Activated CD4-positive, alpha-beta T cell treated with anti-CD3 and anti-CD28 coated beads for 36 hours (primary cell): ENCODE results near the gene RUVBL1. TPM values are rescaled to one million over a fixed set of nuclear protein-coding genes. Genes with fewer than 3 reads are reported as not detected.

ENCODE experiments used
- ATAC-seq: fragments of 200-7000 bp; cut with Tn5 transposase; one replicate; pipeline ENCODE4 v1.10.0; 2021; ENCODE audit warnings: mild to moderate bottlenecking, moderate library complexity
- CTCF ChIA-PET: fragments of 350-600 bp; sonication (Branson Sonifier 250); formaldehyde crosslinking; loops from one replicate; lab custom pipeline; 2021; ENCODE audit warnings: antibody characterized with exemption; lab: Charles Lee
- POLR2A ChIA-PET: fragments of 350-600 bp; sonication (Branson Sonifier 250); formaldehyde crosslinking; loops from one replicate; lab custom pipeline; 2021; ENCODE audit warnings: antibody characterized with exemption, inconsistent platforms; lab: Charles Lee
- DNase-seq: peaks from one replicate; pipeline ENCODE4 v3.0.0-alpha.2; 2020
- H3K27ac Mint-ChIP-seq: one replicate; pipeline ENCODE4 v1.8.0; 2021; ENCODE audit warnings: mixed read lengths
- H3K27me3 Mint-ChIP-seq: one replicate; pipeline ENCODE4 v1.8.0; 2021; ENCODE audit warnings: mixed read lengths
- H3K36me3 Mint-ChIP-seq: one replicate; pipeline ENCODE4 v1.8.0; 2021; ENCODE audit warnings: low read depth, mixed read lengths
- H3K4me1 Mint-ChIP-seq: one replicate; pipeline ENCODE4 v1.8.0; 2021; ENCODE audit warnings: mixed read lengths
- H3K4me3 Mint-ChIP-seq: one replicate; pipeline ENCODE4 v1.8.0; 2021; ENCODE audit warnings: mild to moderate bottlenecking, moderate library complexity, mixed read lengths
- H3K9me3 Mint-ChIP-seq: one replicate; pipeline ENCODE4 v1.8.0; 2021; ENCODE audit warnings: low read depth, mixed read lengths
- intact Hi-C, 2 experiments: fragments of 100-400 bp; cut with DNase I in 1 of 2; cut with micrococcal nuclease in 1 of 2; formaldehyde crosslinking; loops; one replicate each; pipeline versions ENCODE4 v1.14.2 to v1.15.1; 2022 to 2024; cut with DNase I, micrococcal nuclease
- total RNA-seq, 2 experiments: library from RNA; stranded (reverse); gene quantifications; one replicate each; pipeline ENCODE4 v1.2.3, GENCODE V29; 2021

RUVBL1 gene
- total RNA-seq, 2 experiments from 2014 or later, result 97.0 to 99.9 TPM

- H3K9me3 Mint-ChIP-seq, result no peaks in the 10 kb centered on the region
- DNase-seq (no peak), ATAC-seq (no peak)
- H3K27ac Mint-ChIP-seq, result no peak overlapping the region
- POLR2A ChIA-PET, result no interaction called here
- H3K4me3 Mint-ChIP-seq, result no peak overlapping the region
- H3K27me3 Mint-ChIP-seq, result no peaks in the 10 kb centered on the region
- CTCF ChIA-PET, result interaction anchor here (0.8 to 0.9 kb wide), 2 partner anchors 13 to 42 kb away, joined by 3 read pairs; no protein-coding TSS in a partner anchor
- H3K4me1 Mint-ChIP-seq, result peaks cover 20% of the 10 kb centered on the region
- H3K36me3 Mint-ChIP-seq, result peaks cover 53% of the 10 kb centered on the region
- intact Hi-C loops, result no loop called here
Observed at GRCh38 chr3:128107834-128108233, 15.8 kb downstream of the RUVBL1 start.

GRCh38 chr3:128103136-128103676 is 20.4 kb downstream of the RUVBL1 start:
- no peaks in the 10 kb centered on the region for H3K9me3 Mint-ChIP-seq
- H3K4me1 Mint-ChIP-seq, result no peaks in the 10 kb centered on the region
- no peak for DNase-seq
- H3K27ac Mint-ChIP-seq, result no peak overlapping the region
- ATAC-seq, result no peak
- POLR2A ChIA-PET, result no interaction called here
- H3K4me3 Mint-ChIP-seq, result no peak overlapping the region
- intact Hi-C loops, result no loop called here
- CTCF ChIA-PET, result interaction anchor here (0.5 to 0.9 kb wide), 3 partner anchors 52 to 471 kb away, joined by 3 read pairs; no protein-coding TSS in a partner anchor
- H3K36me3 Mint-ChIP-seq, result peaks cover 52% of the 10 kb centered on the region
- H3K27me3 Mint-ChIP-seq, result no peaks in the 10 kb centered on the region

GRCh38 chr3:128100638-128101037 is 23.0 kb downstream of the RUVBL1 start:
- ChIA-PET CTCF (interaction anchor here (3.4 kb wide), 1 partner anchor 33 kb away, joined by 11 read pairs; no protein-coding TSS in a partner anchor), POLR2A (no interaction called here)
- no peak overlapping the region for H3K4me3 Mint-ChIP-seq
- DNase-seq (no peak), ATAC-seq (no peak)
- H3K9me3 Mint-ChIP-seq, result no peaks in the 10 kb centered on the region
- intact Hi-C loops, result no loop called here
- H3K36me3 Mint-ChIP-seq, result peaks cover 57% of the 10 kb centered on the region
- H3K27ac Mint-ChIP-seq, result no peak overlapping the region
- H3K27me3 Mint-ChIP-seq, result no peaks in the 10 kb centered on the region
- no peaks in the 10 kb centered on the region for H3K4me1 Mint-ChIP-seq

GRCh38 chr3:128100161-128100560 is 23.5 kb downstream of the RUVBL1 start:
- H3K36me3 Mint-ChIP-seq, result peaks cover 58% of the 10 kb centered on the region
- ChIA-PET POLR2A (no interaction called here), CTCF (interaction anchor here (1.1 to 3.4 kb wide), 2 partner anchors 33 to 40 kb away, joined by 4 to 11 read pairs; no protein-coding TSS in a partner anchor)
- no peak overlapping the region for H3K4me3 Mint-ChIP-seq
- no peaks in the 10 kb centered on the region for H3K27me3 Mint-ChIP-seq
- DNase-seq, result no peak
- H3K4me1 Mint-ChIP-seq, result no peaks in the 10 kb centered on the region
- no peak for ATAC-seq
- no peaks in the 10 kb centered on the region for H3K9me3 Mint-ChIP-seq
- intact Hi-C loops, result no loop called here
- no peak overlapping the region for H3K27ac Mint-ChIP-seq

GRCh38 chr3:128098234-128098633 is 25.4 kb downstream of the RUVBL1 start:
- Mint-ChIP-seq H3K9me3 (no peaks in the 10 kb centered on the region), H3K36me3 (peaks cover 57% of the 10 kb centered on the region), H3K4me1 (peaks cover 4% of the 10 kb centered on the region), H3K27ac (no peak overlapping the region), H3K27me3 (no peaks in the 10 kb centered on the region), H3K4me3 (no peak overlapping the region)
- ChIA-PET POLR2A (interaction anchor here (0.7 kb wide), 2 partner anchors 142 to 840 kb away, joined by 3 to 4 read pairs; no protein-coding TSS in a partner anchor), CTCF (interaction anchor here (1.4 to 3.4 kb wide), 2 partner anchors 14 to 35 kb away, joined by 4 to 11 read pairs; no protein-coding TSS in a partner anchor)
- no peak for ATAC-seq
- intact Hi-C loops, result loop anchor here in 1 of 2 experiments (5.0 to 10.0 kb wide), 2 partner anchors 287 to 329 kb away; no protein-coding TSS in a partner anchor
- no peak for DNase-seq

GRCh38 chr3:128095222-128095703 is 28.3 kb downstream of the RUVBL1 start:
- H3K27ac Mint-ChIP-seq, result no peak overlapping the region
- no peaks in the 10 kb centered on the region for H3K9me3 Mint-ChIP-seq
- H3K4me1 Mint-ChIP-seq, result peaks cover 4% of the 10 kb centered on the region
- POLR2A ChIA-PET, result no interaction called here
- no peak overlapping the region for H3K4me3 Mint-ChIP-seq
- DNase-seq (peak; percentile 88), ATAC-seq (peak; percentile 98)
- no peaks in the 10 kb centered on the region for H3K27me3 Mint-ChIP-seq
- intact Hi-C loops, result loop anchor here (1.0 to 10.0 kb wide), 7 partner anchors 38 to 513 kb away; no protein-coding TSS in a partner anchor
- CTCF ChIA-PET, result interaction anchor here (0.5 to 2.1 kb wide), 24 partner anchors 8 to 404 kb away, joined by 3 to 22 read pairs (median 4); partner anchors contain the start of gene RUVBL1
- peaks cover 47% of the 10 kb centered on the region for H3K36me3 Mint-ChIP-seq

GRCh38 chr3:128094295-128095151 is 29.1 kb downstream of the RUVBL1 start:
- ChIA-PET CTCF (interaction anchor here (0.6 to 2.1 kb wide), 23 partner anchors 8 to 1259 kb away, joined by 3 to 22 read pairs (median 5); partner anchors contain the start of gene RUVBL1), POLR2A (no interaction called here)
- Mint-ChIP-seq H3K27ac (no peak overlapping the region), H3K4me3 (no peak overlapping the region), H3K9me3 (no peaks in the 10 kb centered on the region), H3K4me1 (peaks cover 4% of the 10 kb centered on the region), H3K27me3 (no peaks in the 10 kb centered on the region), H3K36me3 (peaks cover 43% of the 10 kb centered on the region)
- ATAC-seq (peak; percentile 54), DNase-seq (no peak)
- intact Hi-C loops, result loop anchor here (1.0 to 10.0 kb wide), 7 partner anchors 38 to 514 kb away; no protein-coding TSS in a partner anchor

GRCh38 chr3:128091586-128091985 is 32.0 kb downstream of the RUVBL1 start:
- DNase-seq (no peak), ATAC-seq (no peak)
- intact Hi-C loops, result loop anchor here in 1 of 2 experiments (10.0 kb wide), 1 partner anchor 293 kb away; no protein-coding TSS in a partner anchor
- ChIA-PET POLR2A (interaction anchor here (0.5 kb wide), 1 partner anchor 90 kb away, joined by 3 read pairs; no protein-coding TSS in a partner anchor), CTCF (interaction anchor here (0.6 to 1.3 kb wide), 4 partner anchors 14 to 503 kb away, joined by 3 to 4 read pairs (median 4); no protein-coding TSS in a partner anchor)
- Mint-ChIP-seq H3K27me3 (no peaks in the 10 kb centered on the region), H3K4me3 (no peak overlapping the region), H3K4me1 (peaks cover 4% of the 10 kb centered on the region), H3K36me3 (peaks cover 37% of the 10 kb centered on the region), H3K9me3 (no peaks in the 10 kb centered on the region), H3K27ac (no peak overlapping the region)

GRCh38 chr3:128089135-128089534 is 34.5 kb downstream of the RUVBL1 start:
- ATAC-seq, result no peak

GRCh38 chr3:128084675-128085021 is 39.0 kb downstream of the RUVBL1 start:
- Mint-ChIP-seq H3K27ac (no peak overlapping the region), H3K36me3 (peaks cover 57% of the 10 kb centered on the region), H3K27me3 (no peaks in the 10 kb centered on the region), H3K4me1 (no peaks in the 10 kb centered on the region), H3K4me3 (no peak overlapping the region), H3K9me3 (no peaks in the 10 kb centered on the region)
- CTCF ChIA-PET, result interaction anchor here (3.6 kb wide), 1 partner anchor 10 kb away, joined by 15 read pairs; no protein-coding TSS in a partner anchor
- intact Hi-C loops, result no loop called here
- DNase-seq (no peak), ATAC-seq (no peak)
- POLR2A ChIA-PET, result no interaction called here

More at GRCh38 chr3:128089135-128089534, 34.5 kb downstream of the RUVBL1 start:
- H3K27me3 Mint-ChIP-seq, result no peaks in the 10 kb centered on the region
- no peak overlapping the region for H3K4me3 Mint-ChIP-seq
- ChIA-PET CTCF (no interaction called here), POLR2A (no interaction called here)
- H3K4me1 Mint-ChIP-seq, result no peaks in the 10 kb centered on the region
- DNase-seq, result no peak
- peaks cover 37% of the 10 kb centered on the region for H3K36me3 Mint-ChIP-seq
- H3K9me3 Mint-ChIP-seq, result no peaks in the 10 kb centered on the region
- intact Hi-C loops, result no loop called here
- H3K27ac Mint-ChIP-seq, result no peak overlapping the region
